K562 (cell line): ENCODE measurements around the gene ZSCAN22. TPM values are rescaled to one million over a fixed set of nuclear protein-coding genes. Genes with fewer than 3 reads are reported as not detected.
A peak's percentile ranks its signal among the peaks of the same experiment; 100 is the strongest.

Source experiments
- BRCA1 ChIP-seq, 2 experiments: fragments of 450-650 bp in 1 of 2; sonication (generic) in 1 of 2; formaldehyde crosslinking in 1 of 2; IDR thresholded peaks; 2 replicates each; pipeline versions ENCODE4 v1.5.0 to v1.6.1; 2017 to 2020; ENCODE audit warnings: mild to moderate bottlenecking in 1 of 2, missing genetic modification reagents in 1 of 2
- CHD2 ChIP-seq: IDR thresholded peaks from 2 replicates; pipeline ENCODE4 v1.6.1; 2011; ENCODE audit warnings: low read depth, low read length
- CREM ChIP-seq: IDR thresholded peaks from 2 replicates; pipeline ENCODE4 v1.6.1; 2014; ENCODE audit warnings: antibody characterized with exemption, low read depth
- ESRRA ChIP-seq: fragments of 450-650 bp; IDR thresholded peaks from 2 replicates; pipeline ENCODE4 v1.6.1; 2014; ENCODE audit warnings: low read depth, mild to moderate bottlenecking, moderate library complexity, borderline replicate concordance
- HDGF ChIP-seq: fragments of 450-650 bp; IDR thresholded peaks from 2 replicates; pipeline ENCODE4 v1.6.1; 2016
- HMGN3 ChIP-seq: IDR thresholded peaks from 2 replicates; pipeline ENCODE4 v1.6.1; 2011; ENCODE audit warnings: borderline replicate concordance, low read depth, mild to moderate bottlenecking, mixed read lengths, low read length; ENCODE audit not compliant: insufficient read length; ENCODE audit errors: extremely low read depth
- HNRNPL ChIP-seq: fragments of 200-400 bp; formaldehyde crosslinking; IDR thresholded peaks from 2 replicates; pipeline ENCODE4 v1.6.1; 2017; ENCODE audit warnings: low read depth, mild to moderate bottlenecking, low read length
- HNRNPUL1 ChIP-seq: fragments of 200-400 bp; formaldehyde crosslinking; IDR thresholded peaks from 2 replicates; pipeline ENCODE4 v1.6.1; 2017; ENCODE audit warnings: low read length
- MAFK ChIP-seq: IDR thresholded peaks from 2 replicates; pipeline ENCODE4 v1.6.1; 2011; ENCODE audit warnings: low read length, improper control_type of control experiment
- MEIS2 ChIP-seq: fragments of 450-650 bp; IDR thresholded peaks from 2 replicates; pipeline ENCODE4 v1.6.1; 2014; ENCODE audit warnings: mild to moderate bottlenecking; ENCODE audit not compliant: partially characterized antibody
- MXD1 ChIP-seq: fragments of 250-450 bp; sonication (Bioruptor Pico); IDR thresholded peaks from 2 replicates; pipeline ENCODE4 v1.8.0; 2021; ENCODE audit warnings: borderline replicate concordance, mild to moderate bottlenecking, moderate library complexity; ENCODE audit not compliant: poor library complexity, severe bottlenecking
- POLR2G ChIP-seq: fragments of 200-400 bp; formaldehyde crosslinking; IDR thresholded peaks from 2 replicates; pipeline ENCODE4 v1.6.1; 2017; ENCODE audit warnings: low read depth, mild to moderate bottlenecking, antibody characterized with exemption, low read length, moderate library complexity
- PURB ChIP-seq: sonication (generic); formaldehyde crosslinking; IDR thresholded peaks from 2 replicates; pipeline ENCODE4 v1.9.0; 2021; ENCODE audit warnings: low read depth, mild to moderate bottlenecking, missing genetic modification reagents
- RFX5 ChIP-seq: IDR thresholded peaks from 2 replicates; pipeline ENCODE4 v1.6.1; 2011; ENCODE audit warnings: low read depth, mild to moderate bottlenecking, improper control_type of control experiment, low read length
- SP1 ChIP-seq: sonication (generic); formaldehyde crosslinking; IDR thresholded peaks from 2 replicates; pipeline ENCODE4 v1.8.1; 2022; ENCODE audit warnings: mild to moderate bottlenecking, missing genetic modification reagents
- SP2 ChIP-seq: IDR thresholded peaks from 2 replicates; pipeline ENCODE4 v1.6.1; 2011; ENCODE audit warnings: mild to moderate bottlenecking, low read depth, low read length, moderate library complexity; ENCODE audit not compliant: poor library complexity, severe bottlenecking; ENCODE audit errors: extremely low read depth
- SRSF9 ChIP-seq: fragments of 200-400 bp; formaldehyde crosslinking; IDR thresholded peaks from 2 replicates; pipeline ENCODE4 v1.6.1; 2017; ENCODE audit warnings: low read depth, low read length, borderline replicate concordance
- ZNF143 ChIP-seq: sonication (generic); formaldehyde crosslinking; IDR thresholded peaks from 2 replicates; pipeline ENCODE4 v1.9.0; 2022; ENCODE audit warnings: mild to moderate bottlenecking, missing genetic modification reagents
- ZNF23 ChIP-seq: fragments of 250-450 bp; sonication (Bioruptor Pico); IDR thresholded peaks from 2 replicates; pipeline ENCODE4 v1.4.0; 2020; ENCODE audit warnings: mild to moderate bottlenecking
- polyA plus RNA-seq, 8 experiments: library from polyadenylated mRNA; depleted of rRNA in 4 of 8; stranded (reverse) in 5 of 8; unstranded in 3 of 8; fragments of >200 nt; fragmentation: Nextera tagmentation in 2 of 8; fragmentation: Illumina TruSeq in 1 of 8; extraction: Ambion mirVana in 2 of 8; extraction: Trizol in 1 of 8; gene quantifications; 2 replicates each; pipeline versions ENCODE4 v1.2.1 to v1.2.3, GENCODE V29; 2011 to 2014; ENCODE audit warnings: inconsistent platforms in 1 of 8, missing spikeins in 1 of 8
- total RNA-seq, 7 experiments: library from RNA; depleted of rRNA in 6 of 7; stranded (reverse); fragments of >200 nt in 6 of 7; fragmentation: Illumina TruSeq in 2 of 7; extraction: Trizol in 2 of 7; gene quantifications; 2 replicates each; pipeline versions ENCODE4 v1.2.1 to v1.2.3, GENCODE V29; 2011 to 2021; ENCODE audit warnings: low replicate concordance in 1 of 7
- TF ChIP-seq, protein P1 (sequence below): fragments of 250-450 bp; sonication (Bioruptor Pico); IDR thresholded peaks from 2 replicates; pipeline ENCODE4 v1.9.0; 2021; ENCODE audit warnings: mild to moderate bottlenecking, inconsistent platforms
- TF ChIP-seq, protein P2 (sequence below): sonication (generic); formaldehyde crosslinking; IDR thresholded peaks from 2 replicates; pipeline ENCODE4 v1.9.0; 2022; ENCODE audit warnings: mild to moderate bottlenecking, missing genetic modification reagents

ZSCAN22 gene
- total and polyA plus RNA-seq, 9 of the 15 experiments (the other 6 are each of a cell fraction or from before 2014, with no cell fraction given), result 0.98 to 5.3 (median 3.0) TPM

DNA sequence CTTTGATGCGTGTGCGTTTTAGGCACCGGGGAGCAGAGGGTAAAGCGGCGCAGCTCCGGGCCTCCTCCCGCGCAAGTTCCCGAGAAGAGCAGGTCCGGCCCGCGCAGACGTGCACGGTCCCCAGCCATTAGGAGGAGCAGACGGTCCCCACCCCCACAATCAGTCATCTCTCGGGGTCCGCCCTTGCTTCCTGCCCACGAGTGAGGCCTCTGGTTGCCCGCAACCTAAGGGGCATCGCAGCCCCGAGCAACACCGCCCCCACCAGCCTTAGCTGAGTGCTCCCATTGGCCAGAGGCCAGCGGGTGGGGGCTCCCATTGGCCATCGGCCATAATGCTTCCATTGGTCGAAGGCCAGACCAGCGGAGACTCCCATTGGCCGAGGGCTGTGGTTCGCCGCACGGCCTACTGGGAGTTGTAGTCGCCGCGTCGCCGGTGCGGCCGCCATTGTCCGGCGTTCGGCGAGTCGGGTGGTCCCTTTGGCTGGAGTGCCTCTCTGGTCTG, 48.2 kb upstream of the ZSCAN22 start, which contains the start of gene ZNF8 (continued):
- TF ChIP-seq HNRNPUL1 (no peak), POLR2G (peak; percentile 90), SP1 (CRISPR knock-in tag) (0 out of 2 replicates have a peak, but pooled peaks have one; percentile 18), BRCA1 (IDR thresholded peaks at IDR 0.05) (no peak), BRCA1 (CRISPR knock-in tag; IDR thresholded peaks at IDR 0.05) (no peak), ZNF23 (CRISPR knock-in tag) (no peak), SRSF9 (no peak), PURB (CRISPR knock-in tag) (no peak), SP2 (peak; percentile 57), CREM (peak; percentile 78), ESRRA (peak; percentile 73; the same call in 1 of the 2 replicates), CHD2 (peak; percentile 88), RFX5 (no peak), HNRNPL (peak; percentile 98), HMGN3 (peak; percentile 67), MXD1 (no peak), MEIS2 (peak; percentile 80), MAFK (no peak), ZNF143 (peak; percentile 93), HDGF (no peak)
- TF ChIP-seq, protein P1, sequence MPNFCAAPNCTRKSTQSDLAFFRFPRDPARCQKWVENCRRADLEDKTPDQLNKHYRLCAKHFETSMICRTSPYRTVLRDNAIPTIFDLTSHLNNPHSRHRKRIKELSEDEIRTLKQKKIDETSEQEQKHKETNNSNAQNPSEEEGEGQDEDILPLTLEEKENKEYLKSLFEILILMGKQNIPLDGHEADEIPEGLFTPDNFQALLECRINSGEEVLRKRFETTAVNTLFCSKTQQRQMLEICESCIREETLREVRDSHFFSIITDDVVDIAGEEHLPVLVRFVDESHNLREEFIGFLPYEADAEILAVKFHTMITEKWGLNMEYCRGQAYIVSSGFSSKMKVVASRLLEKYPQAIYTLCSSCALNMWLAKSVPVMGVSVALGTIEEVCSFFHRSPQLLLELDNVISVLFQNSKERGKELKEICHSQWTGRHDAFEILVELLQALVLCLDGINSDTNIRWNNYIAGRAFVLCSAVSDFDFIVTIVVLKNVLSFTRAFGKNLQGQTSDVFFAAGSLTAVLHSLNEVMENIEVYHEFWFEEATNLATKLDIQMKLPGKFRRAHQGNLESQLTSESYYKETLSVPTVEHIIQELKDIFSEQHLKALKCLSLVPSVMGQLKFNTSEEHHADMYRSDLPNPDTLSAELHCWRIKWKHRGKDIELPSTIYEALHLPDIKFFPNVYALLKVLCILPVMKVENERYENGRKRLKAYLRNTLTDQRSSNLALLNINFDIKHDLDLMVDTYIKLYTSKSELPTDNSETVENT (CRISPR knock-in tag), result peak; percentile 34; the same call in 1 of the 2 replicates
- TF ChIP-seq, protein P2, sequence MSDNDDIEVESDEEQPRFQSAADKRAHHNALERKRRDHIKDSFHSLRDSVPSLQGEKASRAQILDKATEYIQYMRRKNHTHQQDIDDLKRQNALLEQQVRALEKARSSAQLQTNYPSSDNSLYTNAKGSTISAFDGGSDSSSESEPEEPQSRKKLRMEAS (CRISPR knock-in tag), result no peak
